ENCODE data around the gene PABPC1L. TPM values are rescaled to one million over a fixed set of nuclear protein-coding genes. Genes with fewer than 3 reads are reported as not detected.

Gene PABPC1L
- total RNA-seq, 1 experiment from 2014 or later = 90.7 TPM

- TF ChIP-seq, protein P1, sequence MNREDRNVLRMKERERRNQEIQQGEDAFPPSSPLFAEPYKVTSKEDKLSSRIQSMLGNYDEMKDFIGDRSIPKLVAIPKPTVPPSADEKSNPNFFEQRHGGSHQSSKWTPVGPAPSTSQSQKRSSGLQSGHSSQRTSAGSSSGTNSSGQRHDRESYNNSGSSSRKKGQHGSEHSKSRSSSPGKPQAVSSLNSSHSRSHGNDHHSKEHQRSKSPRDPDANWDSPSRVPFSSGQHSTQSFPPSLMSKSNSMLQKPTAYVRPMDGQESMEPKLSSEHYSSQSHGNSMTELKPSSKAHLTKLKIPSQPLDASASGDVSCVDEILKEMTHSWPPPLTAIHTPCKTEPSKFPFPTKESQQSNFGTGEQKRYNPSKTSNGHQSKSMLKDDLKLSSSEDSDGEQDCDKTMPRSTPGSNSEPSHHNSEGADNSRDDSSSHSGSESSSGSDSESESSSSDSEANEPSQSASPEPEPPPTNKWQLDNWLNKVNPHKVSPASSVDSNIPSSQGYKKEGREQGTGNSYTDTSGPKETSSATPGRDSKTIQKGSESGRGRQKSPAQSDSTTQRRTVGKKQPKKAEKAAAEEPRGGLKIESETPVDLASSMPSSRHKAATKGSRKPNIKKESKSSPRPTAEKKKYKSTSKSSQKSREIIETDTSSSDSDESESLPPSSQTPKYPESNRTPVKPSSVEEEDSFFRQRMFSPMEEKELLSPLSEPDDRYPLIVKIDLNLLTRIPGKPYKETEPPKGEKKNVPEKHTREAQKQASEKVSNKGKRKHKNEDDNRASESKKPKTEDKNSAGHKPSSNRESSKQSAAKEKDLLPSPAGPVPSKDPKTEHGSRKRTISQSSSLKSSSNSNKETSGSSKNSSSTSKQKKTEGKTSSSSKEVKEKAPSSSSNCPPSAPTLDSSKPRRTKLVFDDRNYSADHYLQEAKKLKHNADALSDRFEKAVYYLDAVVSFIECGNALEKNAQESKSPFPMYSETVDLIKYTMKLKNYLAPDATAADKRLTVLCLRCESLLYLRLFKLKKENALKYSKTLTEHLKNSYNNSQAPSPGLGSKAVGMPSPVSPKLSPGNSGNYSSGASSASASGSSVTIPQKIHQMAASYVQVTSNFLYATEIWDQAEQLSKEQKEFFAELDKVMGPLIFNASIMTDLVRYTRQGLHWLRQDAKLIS (CRISPR knock-in tag; IDR thresholded peaks at IDR 0.05; ENCODE audit: borderline replicate concordance) = no peak
- TF ChIP-seq ATF3 (CRISPR knock-in tag; conservative IDR thresholded peaks at IDR 0.05) (no peak), ZMAT4 (CRISPR knock-in tag; IDR thresholded peaks at IDR 0.05) (no peak), ZNF423 (CRISPR knock-in tag; IDR thresholded peaks at IDR 0.05) (no peak), FOXP4 (CRISPR knock-in tag; IDR thresholded peaks at IDR 0.05) (peak; percentile 62; the same call in 1 of the 2 replicates), TEAD4 (CRISPR knock-in tag; IDR thresholded peaks at IDR 0.05) (no peak), ESRRA (CRISPR knock-in tag; IDR thresholded peaks at IDR 0.05; ENCODE audit: borderline replicate concordance) (no peak), ZNF219 (CRISPR knock-in tag; IDR thresholded peaks at IDR 0.05; ENCODE audit: borderline replicate concordance) (no peak), JAZF1 (CRISPR knock-in tag; IDR thresholded peaks at IDR 0.05) (no peak), FOXK1 (CRISPR knock-in tag; IDR thresholded peaks at IDR 0.05) (peak; percentile 43; the same call in 1 of the 2 replicates), JUN (CRISPR knock-in tag; IDR thresholded peaks at IDR 0.05) (0 out of 2 replicates have a peak, but pooled peaks have one; percentile 36), RELA (CRISPR knock-in tag; IDR thresholded peaks at IDR 0.05; ENCODE audit: borderline replicate concordance) (no peak), NR1H2 (CRISPR knock-in tag; IDR thresholded peaks at IDR 0.05) (no peak), GRHL2 (CRISPR knock-in tag; IDR thresholded peaks at IDR 0.05; ENCODE audit: insufficient replicate concordance, severe bottlenecking) (no peak), FOXJ3 (CRISPR knock-in tag; IDR thresholded peaks at IDR 0.05; ENCODE audit: borderline replicate concordance) (no peak), NR2C2 (CRISPR knock-in tag; IDR thresholded peaks at IDR 0.05) (no peak), E2F5 (CRISPR knock-in tag; IDR thresholded peaks at IDR 0.05) (no peak), CTCF (IDR thresholded peaks at IDR 0.05) (no peak), SMAD3 (CRISPR knock-in tag; IDR thresholded peaks at IDR 0.05; ENCODE audit: borderline replicate concordance) (no peak), ZNF416 (CRISPR knock-in tag; IDR thresholded peaks at IDR 0.05) (no peak), CREM (CRISPR knock-in tag; IDR thresholded peaks at IDR 0.05) (no peak), FOXP1 (CRISPR knock-in tag; IDR thresholded peaks at IDR 0.05; ENCODE audit: borderline replicate concordance) (peak; percentile 67; the same call in 1 of the 2 replicates), GABPB1 (CRISPR knock-in tag; IDR thresholded peaks at IDR 0.05) (peak; percentile 74)
- TF ChIP-seq, protein P2, sequence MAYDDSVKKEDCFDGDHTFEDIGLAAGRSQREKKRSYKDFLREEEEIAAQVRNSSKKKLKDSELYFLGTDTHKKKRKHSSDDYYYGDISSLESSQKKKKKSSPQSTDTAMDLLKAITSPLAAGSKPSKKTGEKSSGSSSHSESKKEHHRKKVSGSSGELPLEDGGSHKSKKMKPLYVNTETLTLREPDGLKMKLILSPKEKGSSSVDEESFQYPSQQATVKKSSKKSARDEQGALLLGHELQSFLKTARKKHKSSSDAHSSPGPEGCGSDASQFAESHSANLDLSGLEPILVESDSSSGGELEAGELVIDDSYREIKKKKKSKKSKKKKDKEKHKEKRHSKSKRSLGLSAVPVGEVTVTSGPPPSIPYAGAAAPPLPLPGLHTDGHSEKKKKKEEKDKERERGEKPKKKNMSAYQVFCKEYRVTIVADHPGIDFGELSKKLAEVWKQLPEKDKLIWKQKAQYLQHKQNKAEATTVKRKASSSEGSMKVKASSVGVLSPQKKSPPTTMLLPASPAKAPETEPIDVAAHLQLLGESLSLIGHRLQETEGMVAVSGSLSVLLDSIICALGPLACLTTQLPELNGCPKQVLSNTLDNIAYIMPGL (CRISPR knock-in tag; IDR thresholded peaks at IDR 0.05) = peak; percentile 44; the same call in 1 of the 2 replicates
- TF ChIP-seq, protein P3, sequence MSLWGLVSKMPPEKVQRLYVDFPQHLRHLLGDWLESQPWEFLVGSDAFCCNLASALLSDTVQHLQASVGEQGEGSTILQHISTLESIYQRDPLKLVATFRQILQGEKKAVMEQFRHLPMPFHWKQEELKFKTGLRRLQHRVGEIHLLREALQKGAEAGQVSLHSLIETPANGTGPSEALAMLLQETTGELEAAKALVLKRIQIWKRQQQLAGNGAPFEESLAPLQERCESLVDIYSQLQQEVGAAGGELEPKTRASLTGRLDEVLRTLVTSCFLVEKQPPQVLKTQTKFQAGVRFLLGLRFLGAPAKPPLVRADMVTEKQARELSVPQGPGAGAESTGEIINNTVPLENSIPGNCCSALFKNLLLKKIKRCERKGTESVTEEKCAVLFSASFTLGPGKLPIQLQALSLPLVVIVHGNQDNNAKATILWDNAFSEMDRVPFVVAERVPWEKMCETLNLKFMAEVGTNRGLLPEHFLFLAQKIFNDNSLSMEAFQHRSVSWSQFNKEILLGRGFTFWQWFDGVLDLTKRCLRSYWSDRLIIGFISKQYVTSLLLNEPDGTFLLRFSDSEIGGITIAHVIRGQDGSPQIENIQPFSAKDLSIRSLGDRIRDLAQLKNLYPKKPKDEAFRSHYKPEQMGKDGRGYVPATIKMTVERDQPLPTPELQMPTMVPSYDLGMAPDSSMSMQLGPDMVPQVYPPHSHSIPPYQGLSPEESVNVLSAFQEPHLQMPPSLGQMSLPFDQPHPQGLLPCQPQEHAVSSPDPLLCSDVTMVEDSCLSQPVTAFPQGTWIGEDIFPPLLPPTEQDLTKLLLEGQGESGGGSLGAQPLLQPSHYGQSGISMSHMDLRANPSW (CRISPR knock-in tag; conservative IDR thresholded peaks at IDR 0.05; ENCODE audit: low read depth) = no peak
Measured at GRCh38 chr20:44909872-44910689, at the start of gene PABPC1L (continued).

All from WTC11 (cell line).